ENCODE results near the gene LIN7C. TPM values are rescaled to one million over a fixed set of nuclear protein-coding genes. Genes with fewer than 3 reads are reported as not detected.
A peak's percentile ranks its signal among the peaks of the same experiment; 100 is the strongest.

Gene LIN7C
- total and polyA plus RNA-seq, 9 of the 15 experiments (the other 6 are each of a cell fraction or from before 2014, with no cell fraction given) = 10.8 to 52.7 (median 21.5) TPM

- no peak for TF ChIP-seq E2F5 (CRISPR knock-in tag; IDR thresholded peaks at IDR 0.05)
- TF ChIP-seq ZNF507 (tag; conservative IDR thresholded peaks at IDR 0.05) = no peak
- TF ChIP-seq ZNF445 (CRISPR knock-in tag; IDR thresholded peaks at IDR 0.05; ENCODE audit: low read depth) = no peak
- no peak for TF ChIP-seq MAFG (tag; conservative IDR thresholded peaks at IDR 0.05)
- no peak for TF ChIP-seq PURB (CRISPR knock-in tag; IDR thresholded peaks at IDR 0.05; ENCODE audit: low read depth)
- TF ChIP-seq PHTF2 (CRISPR knock-in tag; IDR thresholded peaks at IDR 0.05) = no peak
- no peak for TF ChIP-seq CREB5 (CRISPR knock-in tag; IDR thresholded peaks at IDR 0.05)
- no peak for TF ChIP-seq NR2C2 (CRISPR knock-in tag; IDR thresholded peaks at IDR 0.05)
- TF ChIP-seq NR2C2 (tag; IDR thresholded peaks at IDR 0.05) = peak; percentile 79
- peak; percentile 86 for TF ChIP-seq ATF7 (IDR thresholded peaks at IDR 0.05)
- TF ChIP-seq FOXJ2 (tag; IDR thresholded peaks at IDR 0.05) = peak; percentile 65; the same call in 1 of the 2 replicates
- no peak for TF ChIP-seq CBX2 (IDR thresholded peaks at IDR 0.05; ENCODE audit: insufficient read depth, low read length, poor library complexity, severe bottlenecking)
- no peak for TF ChIP-seq GATAD2B (IDR thresholded peaks at IDR 0.05; ENCODE audit: borderline replicate concordance)
- TF ChIP-seq TCFL5 (CRISPR knock-in tag; conservative IDR thresholded peaks at IDR 0.05) = no peak
- no peak for TF ChIP-seq SP1 (CRISPR knock-in tag; IDR thresholded peaks at IDR 0.05)
- TF ChIP-seq BCOR (IDR thresholded peaks at IDR 0.05) = no peak
- no peak for TF ChIP-seq GABPB1 (CRISPR knock-in tag; IDR thresholded peaks at IDR 0.05)
- peak; percentile 65 for TF ChIP-seq GABPA (tag; conservative IDR thresholded peaks at IDR 0.05; ENCODE audit: low read depth)
- 0 out of 4 replicates have a peak, but pooled peaks of 1 of the 2 experiments have one; percentile 23 for TF ChIP-seq MNT (conservative IDR thresholded peaks at IDR 0.05)
- no peak for TF ChIP-seq TBL1XR1 (IDR thresholded peaks at IDR 0.05; ENCODE audit: low read length in 2 of 2)
- TF ChIP-seq ZFX (CRISPR knock-in tag; IDR thresholded peaks at IDR 0.05) = no peak
- TF ChIP-seq POLR2G (IDR thresholded peaks at IDR 0.05; ENCODE audit: low read depth, low read length) = no peak
- peak; percentile 68 for TF ChIP-seq CEBPB (tag; IDR thresholded peaks at IDR 0.05)
- TF ChIP-seq IRF9 (tag; IDR thresholded peaks at IDR 0.05) = no peak
- TF ChIP-seq SNRNP70 (optimal IDR thresholded peaks at IDR 0.05; ENCODE audit: low read depth, low read length) = no peak
- no peak for TF ChIP-seq WHSC1 (IDR thresholded peaks at IDR 0.05; ENCODE audit: low read length)
- TF ChIP-seq SRF (CRISPR knock-in tag; IDR thresholded peaks at IDR 0.05) = no peak
Measured at GRCh38 chr11:27509908-27510307, 3.3 kb upstream of the LIN7C start (continued).
